Embryonic facial prominence (tissue), 1 donor: ENCODE data around the gene OGA.

Experiments
- DNase-seq: peaks from one replicate; pipeline ENCODE4 v3.0.0-alpha.2; 2016; ENCODE audit errors: extremely low spot score

Gene OGA

DNA sequence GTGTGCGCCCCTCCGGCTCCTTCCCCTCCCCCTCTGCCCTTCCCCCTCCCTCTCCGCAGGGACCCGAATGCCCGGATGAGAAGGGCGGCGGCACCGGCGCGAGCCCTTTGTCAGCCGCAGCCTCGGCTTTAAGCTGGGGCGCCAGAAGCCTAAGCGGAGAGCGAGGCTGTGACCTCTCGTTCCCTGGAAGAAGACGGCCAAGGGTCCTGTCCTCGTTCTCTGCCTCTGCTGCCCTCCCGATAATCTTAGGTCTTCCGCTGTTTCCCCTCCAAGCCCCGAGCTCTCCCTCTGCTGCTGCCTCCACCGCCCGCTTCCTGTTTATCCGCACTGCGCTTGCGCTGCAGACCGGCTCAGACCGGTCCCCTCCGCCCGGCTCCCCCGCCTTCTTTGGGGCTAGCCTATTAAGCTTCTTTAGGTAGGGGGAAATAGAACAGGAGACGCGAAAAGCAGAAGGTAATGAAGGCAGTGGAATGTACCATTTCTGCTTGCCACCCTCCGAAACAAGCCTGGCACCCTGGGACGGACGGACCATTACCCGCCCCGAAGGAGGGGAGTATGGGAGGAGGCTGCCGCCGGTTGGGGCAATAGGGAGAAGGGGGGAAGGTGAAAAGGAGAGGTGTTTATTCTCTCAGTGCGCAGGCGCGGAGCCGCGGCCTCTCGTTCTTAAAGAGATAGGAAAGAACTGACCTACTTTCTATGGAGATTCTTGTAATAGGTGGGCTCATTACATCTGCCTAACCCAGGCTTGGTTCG, at the start of gene OGA:
Gene OGA, minus strand, starts transcription at position 326 of the 753 bp plus-strand sequence. CDS start 422 bp downstream, outside the sequence.
- DNase-seq = peak; percentile 99

DNA sequence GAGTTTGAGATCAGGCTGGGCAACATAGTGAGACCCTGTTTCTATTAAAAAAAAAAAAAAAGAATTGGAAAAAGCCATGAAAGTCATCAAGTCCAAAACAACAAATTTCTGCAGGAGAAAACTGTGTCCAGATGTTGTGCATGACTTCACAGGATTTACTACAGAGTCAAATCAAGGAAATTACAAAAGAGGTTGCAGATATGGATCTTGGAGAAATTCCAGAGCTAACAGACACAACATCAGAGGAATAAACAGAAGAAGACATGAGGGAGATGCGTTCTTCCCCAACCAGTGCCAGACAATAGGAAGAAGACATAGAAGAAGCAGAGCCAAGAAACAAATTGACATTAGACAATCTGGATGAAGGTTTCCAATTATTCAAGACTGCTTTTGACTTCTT, 49.7 kb upstream of the OGA start:
- no peak for DNase-seq

DNA sequence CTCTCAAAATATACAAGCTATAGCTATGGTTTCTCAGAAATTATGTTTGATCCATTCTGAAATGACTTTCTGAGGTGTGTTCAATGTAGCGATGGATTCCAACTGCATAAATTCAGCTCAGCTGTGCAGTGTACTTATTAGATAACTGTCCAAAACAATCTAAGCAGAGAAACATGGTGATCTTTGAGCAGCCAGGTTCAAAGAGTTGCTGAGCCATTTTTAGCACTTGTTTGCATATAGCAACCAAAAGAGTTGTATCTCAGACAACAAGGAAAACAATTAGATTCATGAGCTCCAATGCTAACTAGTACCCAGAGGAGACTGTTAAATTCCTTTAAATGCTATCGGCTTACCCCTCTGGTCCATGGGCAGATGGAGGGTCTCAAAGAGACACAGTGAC, 41.3 kb upstream of the OGA start:
- DNase-seq = no peak

DNA sequence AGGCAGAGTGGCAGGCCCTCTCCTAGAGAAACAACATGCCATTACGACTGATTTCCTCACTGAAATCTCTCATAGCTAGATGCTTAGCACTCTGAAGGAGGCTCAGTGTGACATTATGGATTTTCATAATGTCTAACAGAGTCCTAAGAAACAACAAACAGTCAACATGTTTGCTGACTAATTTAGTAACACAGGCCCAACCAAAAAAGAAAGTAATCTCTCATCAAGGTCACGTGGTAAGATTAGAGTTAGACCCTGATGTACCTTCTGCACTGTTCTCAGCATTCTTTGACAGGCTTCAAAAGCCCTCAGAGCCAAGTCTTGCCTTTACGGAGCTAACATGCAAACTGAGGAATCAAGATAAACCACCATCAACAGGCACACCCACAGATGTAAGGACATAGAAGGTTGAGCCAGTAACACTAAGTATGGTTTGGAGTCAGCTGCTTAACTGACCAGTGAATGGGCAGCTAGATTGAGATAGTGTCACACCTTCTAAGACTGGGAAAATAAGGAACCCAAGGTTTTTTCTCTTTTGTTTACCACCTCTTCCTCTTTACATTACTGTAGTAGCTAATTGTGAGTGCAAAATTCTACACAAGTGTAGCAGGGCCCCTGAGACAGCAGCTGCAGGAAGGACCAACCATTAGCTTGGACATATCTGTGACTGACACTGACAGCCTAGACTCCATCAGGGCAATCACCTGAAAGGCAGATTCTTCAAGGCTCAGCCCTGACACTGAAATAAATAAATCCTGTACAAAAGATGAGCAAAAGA, 40.7 kb upstream of the OGA start:
- no peak for DNase-seq

DNA sequence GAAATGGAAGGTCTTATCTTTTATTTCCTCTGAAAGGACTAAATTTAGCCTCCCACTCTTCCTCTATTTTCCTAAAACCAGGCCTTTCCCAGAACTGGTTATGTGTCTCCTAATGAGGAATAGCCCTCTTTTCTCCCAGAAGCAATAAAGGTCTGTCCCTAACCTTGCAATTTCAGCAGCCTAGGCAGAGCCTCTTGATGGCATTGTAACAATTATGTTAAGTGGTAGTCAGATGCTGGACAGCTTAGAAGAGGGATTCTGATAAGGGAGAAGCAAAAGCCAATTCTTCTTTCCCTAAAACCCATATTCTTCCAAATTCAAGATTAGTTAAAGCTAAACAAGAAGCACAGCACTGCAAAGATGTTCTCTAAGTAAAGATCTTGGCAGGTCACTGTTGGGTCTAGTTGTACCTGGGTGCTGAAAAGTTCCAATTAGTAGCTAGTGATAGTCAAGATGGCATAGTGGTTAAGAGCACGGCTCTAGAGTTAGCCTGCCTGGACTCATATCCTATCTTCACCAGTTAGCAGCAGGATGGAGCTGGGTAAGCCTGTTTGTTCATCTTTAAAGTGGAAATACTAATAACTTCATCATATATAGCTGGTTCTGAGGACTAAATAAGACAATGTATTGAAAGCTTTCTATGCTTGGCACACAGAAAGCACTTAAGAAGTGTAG, 39.7 kb upstream of the OGA start:
- DNase-seq = no peak

DNA sequence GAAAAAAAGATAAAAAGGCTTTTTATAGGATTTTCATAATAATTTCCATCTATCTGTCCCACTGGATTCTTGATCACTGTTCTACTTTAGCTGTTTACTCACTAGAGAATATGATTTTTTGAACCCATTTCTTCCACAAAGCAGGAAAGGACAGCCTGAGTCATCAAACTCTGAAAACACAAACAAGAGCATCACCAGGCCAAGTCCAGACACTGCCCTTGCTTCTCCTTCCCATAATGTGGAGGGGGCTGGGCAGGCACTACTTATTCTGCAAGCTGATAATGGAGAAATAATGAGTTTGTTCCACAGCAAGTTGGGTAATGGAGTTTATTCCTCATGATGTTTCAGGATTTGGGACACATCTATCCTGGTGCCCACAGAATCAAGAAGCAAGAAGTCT, 38.4 kb upstream of the OGA start:
- no peak for DNase-seq

DNA sequence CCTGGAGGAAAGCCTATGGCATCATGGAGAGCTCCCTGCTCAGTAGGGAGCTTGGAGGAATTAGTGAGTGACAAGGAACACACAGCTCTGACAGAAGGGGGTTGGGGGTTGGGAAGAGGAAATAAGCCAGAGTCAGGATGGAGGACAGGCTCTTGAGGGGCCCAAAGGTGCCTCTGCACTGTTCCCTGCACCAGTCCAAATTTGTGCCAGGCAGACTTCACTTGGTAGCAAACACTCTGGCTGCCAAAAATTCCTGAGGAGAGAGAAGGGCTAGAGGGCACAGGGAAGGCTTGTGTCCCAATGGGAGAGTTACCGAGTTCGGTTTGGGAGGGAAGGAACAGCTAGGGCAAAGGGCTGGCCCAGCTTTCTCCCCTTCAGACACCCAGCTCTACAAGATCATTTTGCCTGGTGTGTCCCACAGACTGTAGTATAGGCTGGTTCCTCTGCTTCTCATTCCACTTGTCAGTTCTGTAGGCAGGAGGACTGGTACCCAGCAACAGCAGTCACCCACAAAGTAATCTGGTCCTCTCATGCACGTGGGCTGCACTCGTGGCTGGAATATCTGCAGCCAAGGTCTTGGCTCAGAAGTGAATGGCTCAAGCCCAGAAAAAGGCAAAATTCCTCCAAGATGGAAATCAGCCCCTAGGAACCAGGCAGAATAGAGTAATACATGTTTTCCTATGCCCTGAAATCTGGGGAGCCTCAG, 33.3 kb upstream of the OGA start:
- no peak for DNase-seq

DNA sequence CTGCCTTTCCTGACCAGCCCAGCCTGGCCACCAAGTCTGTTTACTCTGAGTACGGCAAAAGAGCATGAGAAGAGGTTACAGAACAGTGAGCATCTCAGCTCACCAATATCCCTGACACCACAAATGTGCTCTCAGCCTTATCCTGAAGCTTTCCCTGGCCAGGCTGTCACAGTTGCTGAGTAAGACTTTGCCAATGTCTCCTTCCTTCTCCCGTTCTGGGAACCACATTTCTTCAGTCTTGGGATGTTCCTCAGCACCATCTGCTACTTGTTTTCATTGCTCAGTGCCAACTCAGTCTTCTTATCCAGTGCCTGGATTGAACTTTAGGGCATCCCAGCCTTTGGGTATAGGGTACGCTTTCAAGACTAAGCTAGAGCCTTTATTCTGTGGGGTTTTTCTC, 32.5 kb upstream of the OGA start:
- no peak for DNase-seq

DNA sequence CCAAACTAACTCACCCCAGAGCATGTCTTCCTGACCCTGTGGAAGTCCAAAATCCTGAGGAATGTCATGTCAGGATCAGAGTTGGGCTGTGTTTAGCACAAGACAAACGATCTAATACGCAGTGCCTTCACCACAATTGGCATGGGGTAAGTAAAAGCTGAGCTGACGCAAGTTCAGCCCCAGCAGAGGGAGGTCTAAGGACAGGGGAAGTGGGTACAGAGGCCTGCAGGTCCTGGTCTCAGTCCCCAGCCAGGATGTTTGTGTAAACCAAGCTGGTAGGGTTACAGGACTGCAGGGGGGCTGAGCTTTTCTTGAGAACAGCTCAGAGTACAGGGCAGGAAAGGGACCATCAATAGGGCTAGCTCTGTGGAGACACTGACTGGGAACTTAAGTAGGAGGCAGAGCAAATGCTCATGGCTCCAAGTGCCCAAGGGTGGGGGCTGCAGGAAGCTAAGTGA, 30.7 kb upstream of the OGA start:
- no peak for DNase-seq

DNA sequence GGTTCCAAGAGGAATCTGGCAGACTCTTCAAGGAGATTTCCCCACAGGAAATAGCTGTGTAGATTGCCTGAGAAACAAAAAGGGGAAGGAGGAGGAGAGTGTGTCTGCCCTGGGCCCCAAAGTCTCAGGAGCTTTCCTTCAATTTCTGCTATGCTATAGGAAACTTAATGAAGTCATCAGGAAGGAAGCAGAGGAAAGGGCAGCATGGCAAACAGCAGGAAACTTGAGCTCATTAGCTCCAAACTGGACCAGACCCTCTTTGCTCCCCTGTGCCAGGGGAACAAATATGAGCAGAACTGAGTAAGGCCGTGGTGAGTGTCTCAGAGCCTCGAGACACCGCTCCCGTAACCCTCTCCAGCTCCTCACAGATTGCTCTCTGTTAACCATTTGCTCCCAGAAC, 30.2 kb upstream of the OGA start:
- no peak for DNase-seq

DNA sequence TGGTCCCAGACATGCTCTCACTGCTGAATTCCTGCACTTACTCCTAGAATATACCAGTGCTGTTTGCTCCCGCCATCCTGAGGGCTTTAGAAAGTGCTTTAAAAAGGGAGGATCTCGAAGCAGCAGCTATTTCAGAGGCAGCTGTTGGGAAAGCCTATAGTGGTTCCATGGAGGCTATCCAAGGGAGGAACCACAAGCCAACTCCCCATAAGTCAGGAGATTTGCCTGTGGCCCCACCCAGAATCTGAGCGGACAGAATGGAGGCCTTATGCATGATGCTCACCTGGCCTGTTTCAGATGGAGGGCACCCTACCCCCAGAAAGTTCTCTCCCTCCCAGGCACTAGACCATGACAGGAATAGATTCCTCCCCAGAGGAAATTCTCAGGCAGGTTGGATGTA, 27.6 kb upstream of the OGA start:
- no peak for DNase-seq

DNA sequence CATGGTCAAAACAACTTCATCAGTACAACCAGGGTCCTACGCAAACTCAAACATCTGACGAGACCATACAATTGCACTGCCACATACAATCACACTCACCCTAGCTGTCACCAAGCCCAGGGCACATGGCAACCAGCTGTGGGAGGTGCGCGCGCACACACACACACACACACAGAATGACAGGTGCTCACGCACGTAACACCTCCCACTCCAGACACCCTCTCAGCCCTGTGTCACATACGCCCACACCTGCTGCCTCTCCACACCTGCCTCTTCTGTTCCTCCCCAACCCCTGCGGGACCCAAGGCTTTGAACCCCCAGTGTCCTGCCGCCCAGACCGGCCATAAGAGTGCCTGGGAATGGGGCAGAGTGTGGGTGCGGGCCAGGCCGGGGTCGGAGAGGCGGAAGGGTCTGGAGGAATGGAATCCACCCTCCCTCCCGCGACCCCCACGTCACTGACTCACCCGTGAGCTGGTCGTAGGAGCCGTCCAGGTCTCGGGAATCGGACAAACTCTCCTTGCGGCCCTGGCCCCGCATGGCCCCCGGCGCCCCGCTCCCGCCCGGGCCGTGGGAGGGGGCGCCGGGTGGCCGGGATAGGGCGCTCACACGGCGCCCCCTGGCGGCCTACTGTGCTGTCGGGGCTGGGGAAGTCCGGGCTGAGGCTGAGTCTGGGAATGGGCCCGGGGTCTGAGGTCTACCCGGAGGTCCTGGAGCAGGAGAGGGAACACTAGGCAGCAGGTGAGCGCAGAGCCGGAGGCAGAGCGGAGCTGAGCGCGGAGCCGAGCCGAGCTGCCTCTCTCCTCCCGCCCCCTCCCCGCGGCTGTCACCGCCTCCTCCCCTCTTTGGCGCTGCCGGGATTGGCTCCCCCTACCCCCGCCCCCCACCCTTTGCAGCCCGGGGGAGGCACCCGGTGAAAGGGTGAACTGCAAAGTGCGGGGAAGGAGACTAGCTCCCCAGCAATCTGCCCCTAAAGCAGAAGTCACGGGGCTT, 25.1 kb upstream of the OGA start, which contains the start of gene KCNIP2:
Gene KCNIP2, minus strand, starts transcription at position 769 of the 990 bp plus-strand sequence. Its CDS starts 232 bp downstream, at position 537.
- no peak for DNase-seq

DNA sequence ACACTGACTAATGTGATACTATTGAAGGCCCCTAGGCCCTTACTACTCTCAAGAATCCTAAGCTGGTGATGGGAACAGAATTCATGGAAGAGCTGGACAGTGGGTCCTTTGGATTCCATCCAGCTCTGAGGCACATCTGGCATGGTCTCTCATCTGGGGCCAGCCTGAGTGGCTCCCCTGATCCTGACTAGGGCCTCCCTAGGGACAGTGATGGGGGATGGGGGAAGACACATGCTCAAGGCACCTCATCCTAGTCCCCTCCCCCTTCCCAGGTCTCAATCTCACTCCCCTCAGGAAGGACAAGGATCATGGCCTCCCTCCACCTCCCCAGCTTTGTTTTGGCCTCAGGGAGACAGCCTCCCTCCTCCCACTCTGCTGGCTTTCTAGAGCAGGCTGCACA, 23.6 kb upstream of the OGA start:
- DNase-seq = no peak

DNA sequence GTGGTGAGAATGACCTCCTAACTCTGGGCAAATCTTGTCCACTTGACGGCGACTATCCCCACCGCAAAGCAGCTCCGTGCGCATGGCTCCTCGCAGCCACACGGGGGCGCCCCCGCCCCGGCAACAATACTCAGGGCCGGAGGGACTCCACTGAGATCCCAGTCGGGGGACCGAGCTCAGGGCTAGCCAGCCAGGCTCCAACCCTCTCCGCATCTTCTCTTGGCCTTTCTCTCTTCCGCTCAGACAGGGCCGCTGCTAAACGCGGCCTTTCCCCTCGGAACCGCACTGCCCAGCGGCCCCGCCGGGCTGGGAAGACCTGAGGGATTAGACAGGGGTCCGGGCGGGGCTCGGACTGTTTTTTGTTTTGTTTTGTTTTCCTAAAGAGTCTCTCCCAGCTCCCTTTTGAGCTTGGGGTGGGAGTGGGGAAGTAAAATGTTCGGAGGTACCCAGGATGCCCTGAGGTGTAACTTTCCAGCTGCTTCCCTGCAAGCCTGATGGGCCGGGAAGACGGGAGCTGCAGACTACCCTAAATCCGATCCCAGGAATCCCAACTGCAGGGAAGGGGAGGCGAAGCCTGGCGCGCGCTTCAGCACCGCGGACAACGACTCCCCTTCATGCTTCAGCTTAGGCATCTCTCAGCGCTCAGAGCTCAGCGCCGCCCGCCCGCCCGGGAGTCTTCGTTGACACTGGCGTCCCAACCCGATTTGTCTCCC, 22.7 kb upstream of the OGA start:
- DNase-seq = peak; percentile 67

DNA sequence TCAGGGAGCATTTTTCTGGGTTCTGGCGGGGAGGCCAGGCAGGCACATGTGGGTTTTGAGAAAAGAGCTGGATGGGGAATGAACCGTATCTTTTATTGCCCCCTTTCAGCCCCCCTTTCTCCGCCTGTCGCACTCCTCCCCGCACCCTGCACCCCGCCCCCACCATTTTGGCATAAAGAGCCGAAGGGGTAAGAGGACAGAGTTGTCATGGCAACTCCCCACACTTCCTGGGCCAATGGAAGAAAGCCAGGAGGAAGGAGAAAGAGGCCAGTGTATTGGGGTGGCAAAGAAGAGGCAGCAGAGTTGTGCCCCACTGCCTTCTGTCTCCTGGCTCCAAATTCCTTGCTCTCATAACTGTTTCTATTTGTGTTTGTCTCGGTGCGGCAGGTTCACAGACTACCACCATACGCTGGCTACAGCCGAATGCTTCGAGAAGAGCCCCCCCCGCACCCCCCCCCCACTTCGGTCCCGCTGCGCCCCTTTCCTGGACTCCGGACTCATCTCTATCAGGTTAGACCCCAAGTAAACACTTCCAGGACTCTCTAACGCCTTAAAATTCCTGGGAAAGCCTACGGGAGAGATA, 21.9 kb upstream of the OGA start:
- no peak for DNase-seq

DNA sequence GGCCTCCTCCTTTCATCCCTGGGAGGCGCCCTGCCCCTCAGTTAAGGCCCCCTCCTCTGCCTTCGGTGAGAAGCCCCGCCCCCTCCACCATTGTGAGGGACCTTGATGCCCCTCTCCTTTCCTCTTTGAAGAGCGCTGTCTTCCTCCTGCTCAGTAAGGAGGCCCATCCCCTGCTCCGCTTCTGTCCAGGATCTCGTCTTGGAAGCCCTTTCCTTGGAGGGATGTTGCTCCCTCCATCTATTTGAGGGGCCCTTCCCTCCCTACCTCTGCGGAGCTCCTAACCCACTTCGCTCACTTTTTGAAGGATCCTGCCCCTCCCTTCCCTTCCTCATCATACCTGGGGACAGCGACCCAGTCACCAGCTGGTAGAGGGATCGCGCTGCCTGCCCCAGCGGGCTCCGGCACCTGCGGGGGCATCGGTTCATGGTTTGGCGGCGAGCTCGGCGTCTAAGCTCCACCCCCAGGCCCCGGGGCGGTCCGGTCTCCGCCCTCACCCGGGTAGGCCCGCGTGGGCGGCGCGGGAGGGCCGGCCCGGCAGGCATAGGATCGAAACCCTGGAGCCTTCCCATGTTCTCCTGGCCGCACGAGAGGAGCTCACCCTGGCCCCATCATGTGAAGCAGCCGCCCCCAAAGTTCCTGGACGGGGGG, 21.3 kb upstream of the OGA start:
- DNase-seq = no peak

DNA sequence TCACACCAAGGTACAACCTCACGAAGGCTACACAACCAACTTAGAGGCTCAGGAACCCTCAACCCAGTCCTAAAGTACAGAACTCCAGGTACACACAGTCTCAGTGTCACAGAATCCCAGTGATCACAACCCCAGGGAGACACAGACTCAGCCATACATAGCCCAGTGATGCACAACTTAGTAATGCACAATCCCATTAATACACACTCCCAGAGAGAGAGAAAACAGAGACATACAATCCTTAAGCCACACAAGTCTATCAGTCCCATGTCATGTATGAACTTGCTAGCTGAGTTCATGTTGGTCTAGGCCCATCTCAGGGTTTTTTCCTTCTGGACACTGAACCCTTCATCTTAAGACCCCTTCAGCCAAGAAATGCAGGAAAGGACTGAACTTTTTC, 20.8 kb upstream of the OGA start:
- no peak for DNase-seq

DNA sequence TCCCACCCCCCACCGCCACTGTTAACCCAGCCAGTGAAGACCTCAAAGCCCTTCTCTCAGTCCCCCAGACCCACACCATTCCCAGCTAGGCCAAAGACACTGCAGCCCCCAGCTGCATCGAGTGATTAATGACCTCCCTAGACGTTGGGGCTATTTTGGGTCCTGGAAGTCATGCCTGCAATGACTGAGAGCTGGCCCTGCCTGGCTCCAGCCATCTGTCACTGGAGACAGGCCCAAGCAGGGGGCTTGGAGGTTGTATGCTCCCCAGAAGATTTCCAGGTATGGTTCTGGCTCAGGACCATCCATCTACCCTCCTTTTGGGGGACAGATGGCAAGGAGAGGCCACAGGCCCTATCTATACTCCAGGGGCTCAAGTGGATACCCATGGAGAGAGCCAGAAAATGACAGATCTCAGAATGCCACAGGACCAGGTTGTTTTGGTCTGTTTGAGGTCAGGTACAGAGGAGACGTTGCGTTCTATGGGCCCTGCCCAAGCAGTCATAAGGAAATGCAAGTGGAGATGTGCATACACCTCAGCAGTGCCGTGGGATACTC, 20.2 kb upstream of the OGA start:
- no peak for DNase-seq

DNA sequence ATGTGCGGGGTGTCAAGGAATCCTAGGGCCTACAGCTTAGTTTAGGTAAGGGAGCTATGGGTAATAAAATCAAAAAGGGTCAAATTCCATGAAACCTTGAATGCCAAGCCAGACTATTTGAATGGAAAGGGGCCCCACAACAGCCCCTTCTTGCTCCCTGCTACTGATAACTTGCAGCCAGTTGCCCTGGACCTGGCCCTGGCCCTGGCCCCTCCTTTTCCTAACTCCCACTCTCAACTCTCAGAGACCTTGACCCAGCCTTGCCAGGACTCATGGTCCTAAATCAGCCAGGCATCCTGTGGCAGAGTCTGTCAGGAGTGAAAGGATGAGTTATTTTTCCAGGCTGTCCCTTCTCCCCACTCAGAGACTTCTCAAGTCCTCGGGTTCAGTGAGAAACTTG, 19.5 kb upstream of the OGA start:
- no peak for DNase-seq
